GM12878 (cell line): ENCODE measurements around the gene NIPAL3. TPM values are rescaled to one million over a fixed set of nuclear protein-coding genes. Genes with fewer than 3 reads are reported as not detected.

Experiments used
- ATAC-seq: fragments of 200-7000 bp; cut with Tn5 transposase; 3 replicates; pipeline ENCODE4 v1.9.1; 2020; ENCODE audit warnings: mild to moderate bottlenecking, moderate library complexity
- BruUV-seq: library from RNA; stranded (reverse); fragments of 400-500 nt; replicated peaks from 2 replicates; lab custom pipeline; 2021; lab: Mats Ljungman, UMichigan
- CTCF ChIA-PET: fragments of 300-600 bp; sonication (Branson Sonifier 250); formaldehyde crosslinking; extraction: SDS; loops from one replicate; lab custom pipeline; 2021; ENCODE audit warnings: inconsistent platforms; lab: Yijun Ruan, JAX
- POLR2A ChIA-PET: fragments of 350-600 bp; formaldehyde crosslinking; extraction: SDS; loops from one replicate; lab custom pipeline; 2021; ENCODE audit warnings: inconsistent platforms; lab: Charles Lee
- RAD21 ChIA-PET: fragments of 300-600 bp; sonication (Branson Sonifier 250); formaldehyde crosslinking; loops from one replicate; lab custom pipeline; 2023; ENCODE audit warnings: antibody characterized with exemption; ENCODE audit not compliant: unreplicated experiment; lab: Charles Lee
- SMC1A ChIA-PET: fragments of 300-600 bp; sonication (Branson Sonifier 250); formaldehyde crosslinking; loops from one replicate; lab custom pipeline; 2023; ENCODE audit not compliant: unreplicated experiment, uncharacterized antibody; lab: Charles Lee
- DNase-seq: peaks from one replicate; pipeline ENCODE4 v3.0.0-alpha.2; 2011; ENCODE audit warnings: low read depth, low spot score
- FAIRE-seq: peaks from 3 replicates; lab custom pipeline; 2011; peaks lifted over from hg19 to GRCh38; lab: Jason Lieb, UNC
- H2AFZ ChIP-seq: 2 replicates; pipeline ENCODE4 v1.6.0; 2011; ENCODE audit warnings: low read depth, low read length, control low read depth; ENCODE audit not compliant: control insufficient read depth
- H3K27ac ChIP-seq: 2 replicates; pipeline ENCODE4 v1.5.1; 2011; ENCODE audit warnings: control low read depth; ENCODE audit not compliant: control insufficient read depth, insufficient read depth
- H3K27me3 ChIP-seq, 2 experiments: replicated peaks in 1 of 2; 2 replicates each; pipeline versions ENCODE4 v1.6.0 to v1.6.1; 2011; ENCODE audit warnings: low read length in 1 of 2; ENCODE audit not compliant: control insufficient read depth in 2 of 2, insufficient read depth in 2 of 2
- H3K36me3 ChIP-seq, 2 experiments: 2 replicates each; pipeline ENCODE4 v1.5.1; 2011; ENCODE audit warnings: low read length in 1 of 2; ENCODE audit not compliant: control insufficient read depth in 2 of 2, insufficient read depth in 2 of 2
- H3K4me1 ChIP-seq: 2 replicates; pipeline ENCODE4 v1.6.1; 2011; ENCODE audit warnings: mild to moderate bottlenecking, low read length, moderate library complexity, mixed read lengths; ENCODE audit not compliant: control insufficient read depth, insufficient read depth
- H3K4me2 ChIP-seq: 2 replicates; pipeline ENCODE4 v1.6.0; 2011; ENCODE audit warnings: control low read depth; ENCODE audit not compliant: control insufficient read depth, insufficient read depth
- H3K4me3 ChIP-seq: fragments of 200-600 bp; sonication (generic); 2 replicates; pipeline ENCODE4 v1.5.1; 2016
- H3K79me2 ChIP-seq: 2 replicates; pipeline ENCODE4 v1.6.0; 2011; ENCODE audit warnings: low read length; ENCODE audit not compliant: control insufficient read depth, insufficient read depth
- H3K9ac ChIP-seq: 2 replicates; pipeline ENCODE4 v1.8.0; 2011; ENCODE audit warnings: low read length, control low read depth, mixed read lengths; ENCODE audit not compliant: control insufficient read depth, insufficient read depth
- H3K9me3 ChIP-seq: replicated peaks from 3 replicates; pipeline ENCODE4 v1.5.1; 2011; ENCODE audit warnings: mild to moderate bottlenecking, low read length; ENCODE audit not compliant: control insufficient read depth, insufficient read depth
- H4K20me1 ChIP-seq: 2 replicates; pipeline ENCODE4 v1.6.0; 2011; ENCODE audit not compliant: control insufficient read depth, insufficient read depth
- BACH1 ChIP-seq: fragments of 450-650 bp; IDR thresholded peaks from 2 replicates; pipeline ENCODE4 v1.6.1; 2017; ENCODE audit warnings: mild to moderate bottlenecking, borderline replicate concordance
- CBX5 ChIP-seq: sonication (generic); IDR thresholded peaks from 2 replicates; pipeline ENCODE4 v1.6.1; 2016; ENCODE audit warnings: low read depth, moderate library complexity, mild to moderate bottlenecking, inconsistent platforms
- CEBPZ ChIP-seq: fragments of 150-350 bp; IDR thresholded peaks from 2 replicates; pipeline ENCODE4 v1.6.1; 2016; ENCODE audit warnings: low read depth, low read length
- MXI1 ChIP-seq: fragments of 150-350 bp; IDR thresholded peaks from 2 replicates; pipeline ENCODE4 v1.6.1; 2011; ENCODE audit warnings: low read depth, mild to moderate bottlenecking, inconsistent platforms, low read length, improper control_type of control experiment
- NFXL1 ChIP-seq: fragments of 450-650 bp; IDR thresholded peaks from 2 replicates; pipeline ENCODE4 v1.6.1; 2017; ENCODE audit warnings: antibody characterized with exemption, mild to moderate bottlenecking, borderline replicate concordance
- SMARCA5 ChIP-seq: fragments of 450-650 bp; IDR thresholded peaks from 2 replicates; pipeline ENCODE4 v1.6.1; 2017; ENCODE audit warnings: mild to moderate bottlenecking
- SP1 ChIP-seq: IDR thresholded peaks from one replicate; pipeline ENCODE4 v1.6.1; 2011; ENCODE audit warnings: low read depth, low read length
- SPI1 ChIP-seq: IDR thresholded peaks from 2 replicates; pipeline ENCODE4 v1.6.1; 2011; ENCODE audit warnings: low read depth, mild to moderate bottlenecking, low read length, moderate library complexity, borderline replicate concordance; ENCODE audit not compliant: insufficient read depth
- TAF1 ChIP-seq: IDR thresholded peaks from 2 replicates; pipeline ENCODE4 v1.6.1; 2011; ENCODE audit warnings: mild to moderate bottlenecking, low read depth, low read length, borderline replicate concordance
- WGBS: methylation state at CpG from one replicate; pipeline ENCODE4 v1.1.6; 2016; ENCODE audit warnings: low lambda C conversion rate; ENCODE audit not compliant: insufficient replicate concordance, insufficient coverage; ENCODE audit errors: missing lambda C conversion rate; 5-methylcytosine and 5-hydroxymethylcytosine counted together
- in situ Hi-C: fragments of 300-500 bp; cut with MboI; formaldehyde crosslinking; loops from 9 replicates; pipeline ENCODE4 v1.14.3; 2018; ENCODE audit warnings: mixed read lengths
- intact Hi-C: fragments of 100-400 bp; cut with micrococcal nuclease; formaldehyde crosslinking; loops from one replicate; pipeline ENCODE4 v1.14.2; 2022; ENCODE audit not compliant: unreplicated experiment
- polyA plus RNA-seq, 11 experiments: library from polyadenylated mRNA; depleted of rRNA in 4 of 11; unstranded in 6 of 11; stranded (reverse) in 5 of 11; fragments of >200 nt; fragmentation: Nextera tagmentation in 4 of 11; fragmentation: Illumina TruSeq in 1 of 11; extraction: Ambion mirVana in 4 of 11; extraction: Trizol in 1 of 11; gene quantifications; 1 replicate in 1 of 11; 2 replicates in 10 of 11; pipeline versions ENCODE4 v1.2.1 to v1.2.3, GENCODE V29; 2011 to 2016; ENCODE audit warnings: inconsistent platforms in 2 of 11, missing spikeins in 2 of 11, low read depth in 1 of 11
- total RNA-seq, 4 experiments: library from RNA; depleted of rRNA in 3 of 4; stranded (reverse); fragments of >200 nt in 3 of 4; fragmentation: Illumina TruSeq in 1 of 4; extraction: Trizol in 1 of 4; gene quantifications; 2 replicates each; pipeline versions ENCODE4 v1.2.1 to v1.2.3, GENCODE V29; 2013 to 2021
- TF ChIP-seq, protein P1 (sequence below): IDR thresholded peaks from 2 replicates; pipeline ENCODE4 v1.6.1; 2012; ENCODE audit warnings: low read depth, low read length, improper control_type of control experiment
- TF ChIP-seq, protein P2 (sequence below): fragments of 450-650 bp; formaldehyde crosslinking; IDR thresholded peaks from 2 replicates; pipeline ENCODE4 v1.4.0; 2022; ENCODE audit warnings: mild to moderate bottlenecking, moderate library complexity
- TF ChIP-seq, protein P3 (sequence below): fragments of 450-650 bp; IDR thresholded peaks from 2 replicates; pipeline ENCODE4 v1.6.1; 2017; ENCODE audit warnings: mild to moderate bottlenecking, low read depth, inconsistent platforms; ENCODE audit not compliant: poor library complexity, severe bottlenecking

The NIPAL3 gene
- total and polyA plus RNA-seq, 10 of the 15 experiments (the other 5 are each of a cell fraction or from before 2014, with no cell fraction given) = 2.1 to 9.4 (median 4.2) TPM

DNA sequence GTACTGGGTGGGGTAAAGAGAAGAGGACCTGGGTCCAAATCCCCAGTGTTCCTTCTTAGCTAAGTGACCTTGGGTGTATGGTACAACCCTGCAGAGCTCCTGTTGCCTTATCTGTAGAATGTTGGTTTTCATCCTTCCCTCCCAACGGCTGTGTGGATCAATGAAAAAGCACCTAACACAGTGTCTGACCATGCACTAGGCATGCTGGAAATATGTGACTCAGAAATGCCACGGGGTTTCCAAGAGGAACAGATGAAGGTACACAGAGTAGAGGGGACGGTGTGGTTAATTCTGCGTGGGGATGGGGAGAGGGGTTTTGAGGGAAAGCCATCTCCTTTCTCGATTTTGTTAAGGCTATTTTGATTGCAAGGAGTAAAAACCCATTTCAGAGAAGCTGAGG, 8.6 kb downstream of the NIPAL3 start:
- Histone ChIP-seq H3K9ac (no peak overlapping the region), H3K79me2 (no peaks in the 10 kb centered on the region), H4K20me1 (no peaks in the 10 kb centered on the region; the same call in 1 of the 2 replicates), H2AFZ (no peak overlapping the region), H3K4me2 (no peak overlapping the region), H3K27me3 (no peaks in the 10 kb centered on the region), H3K27ac (no peak overlapping the region), H3K4me3 (no peak overlapping the region), H3K4me1 (no peaks in the 10 kb centered on the region), H3K9me3 (no peaks in the 10 kb centered on the region), H3K36me3 (peaks cover 0 to 4% of the 10 kb centered on the region in 2 experiments; a peak in 2 of 4 replicates)
- ChIA-PET CTCF (interaction anchor here (1.1 to 2.5 kb wide), 5 partner anchors 9 to 274 kb away, joined by 4 to 15 read pairs (median 7); partner anchors contain the start of gene NIPAL3), POLR2A (interaction anchor here (0.6 kb wide), 1 partner anchor 360 kb away, joined by 4 read pairs; no protein-coding TSS in a partner anchor), SMC1A (interaction anchor here (1.4 to 1.5 kb wide), 2 partner anchors 9 to 226 kb away, joined by 3 to 5 read pairs; partner anchors contain the start of gene NIPAL3), RAD21 (interaction anchor here (1.1 to 2.2 kb wide), 3 partner anchors 9 to 163 kb away, joined by 3 to 6 read pairs (median 3); partner anchors contain the start of gene NIPAL3)
- in situ Hi-C loops (no loop called here), intact Hi-C loops (no loop called here)
- ATAC-seq (no peak), DNase-seq (no peak), FAIRE-seq (no peak)
- BruUV-seq = no TSS peak
- 52% methylated on average over 5 of the region's 5 CpGs for WGBS
- TF ChIP-seq SP1 (no peak), SPI1 (no peak), NFXL1 (no peak), TAF1 (no peak), CBX5 (no peak), BACH1 (no peak), SMARCA5 (no peak), CEBPZ (no peak), MXI1 (no peak)
- TF ChIP-seq, protein P1, sequence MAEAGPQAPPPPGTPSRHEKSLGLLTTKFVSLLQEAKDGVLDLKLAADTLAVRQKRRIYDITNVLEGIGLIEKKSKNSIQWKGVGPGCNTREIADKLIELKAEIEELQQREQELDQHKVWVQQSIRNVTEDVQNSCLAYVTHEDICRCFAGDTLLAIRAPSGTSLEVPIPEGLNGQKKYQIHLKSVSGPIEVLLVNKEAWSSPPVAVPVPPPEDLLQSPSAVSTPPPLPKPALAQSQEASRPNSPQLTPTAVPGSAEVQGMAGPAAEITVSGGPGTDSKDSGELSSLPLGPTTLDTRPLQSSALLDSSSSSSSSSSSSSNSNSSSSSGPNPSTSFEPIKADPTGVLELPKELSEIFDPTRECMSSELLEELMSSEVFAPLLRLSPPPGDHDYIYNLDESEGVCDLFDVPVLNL = no peak
- TF ChIP-seq, protein P2, sequence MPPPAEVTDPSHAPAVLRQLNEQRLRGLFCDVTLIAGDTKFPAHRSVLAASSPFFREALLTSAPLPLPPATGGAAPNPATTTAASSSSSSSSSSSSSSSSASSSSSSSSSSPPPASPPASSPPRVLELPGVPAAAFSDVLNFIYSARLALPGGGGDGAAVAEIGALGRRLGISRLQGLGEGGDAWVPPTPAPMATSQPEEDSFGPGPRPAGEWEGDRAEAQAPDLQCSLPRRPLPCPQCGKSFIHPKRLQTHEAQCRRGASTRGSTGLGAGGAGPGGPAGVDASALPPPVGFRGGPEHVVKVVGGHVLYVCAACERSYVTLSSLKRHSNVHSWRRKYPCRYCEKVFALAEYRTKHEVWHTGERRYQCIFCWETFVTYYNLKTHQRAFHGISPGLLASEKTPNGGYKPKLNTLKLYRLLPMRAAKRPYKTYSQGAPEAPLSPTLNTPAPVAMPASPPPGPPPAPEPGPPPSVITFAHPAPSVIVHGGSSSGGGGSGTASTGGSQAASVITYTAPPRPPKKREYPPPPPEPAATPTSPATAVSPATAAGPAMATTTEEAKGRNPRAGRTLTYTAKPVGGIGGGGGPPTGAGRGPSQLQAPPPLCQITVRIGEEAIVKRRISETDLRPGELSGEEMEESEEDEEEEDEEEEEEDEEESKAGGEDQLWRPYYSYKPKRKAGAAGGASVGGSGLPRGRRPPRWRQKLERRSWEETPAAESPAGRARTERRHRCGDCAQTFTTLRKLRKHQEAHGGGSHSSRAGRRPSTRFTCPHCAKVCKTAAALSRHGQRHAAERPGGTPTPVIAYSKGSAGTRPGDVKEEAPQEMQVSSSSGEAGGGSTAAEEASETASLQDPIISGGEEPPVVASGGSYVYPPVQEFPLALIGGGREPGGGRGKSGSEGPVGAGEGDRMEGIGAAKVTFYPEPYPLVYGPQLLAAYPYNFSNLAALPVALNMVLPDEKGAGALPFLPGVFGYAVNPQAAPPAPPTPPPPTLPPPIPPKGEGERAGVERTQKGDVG = no peak
- TF ChIP-seq, protein P3, sequence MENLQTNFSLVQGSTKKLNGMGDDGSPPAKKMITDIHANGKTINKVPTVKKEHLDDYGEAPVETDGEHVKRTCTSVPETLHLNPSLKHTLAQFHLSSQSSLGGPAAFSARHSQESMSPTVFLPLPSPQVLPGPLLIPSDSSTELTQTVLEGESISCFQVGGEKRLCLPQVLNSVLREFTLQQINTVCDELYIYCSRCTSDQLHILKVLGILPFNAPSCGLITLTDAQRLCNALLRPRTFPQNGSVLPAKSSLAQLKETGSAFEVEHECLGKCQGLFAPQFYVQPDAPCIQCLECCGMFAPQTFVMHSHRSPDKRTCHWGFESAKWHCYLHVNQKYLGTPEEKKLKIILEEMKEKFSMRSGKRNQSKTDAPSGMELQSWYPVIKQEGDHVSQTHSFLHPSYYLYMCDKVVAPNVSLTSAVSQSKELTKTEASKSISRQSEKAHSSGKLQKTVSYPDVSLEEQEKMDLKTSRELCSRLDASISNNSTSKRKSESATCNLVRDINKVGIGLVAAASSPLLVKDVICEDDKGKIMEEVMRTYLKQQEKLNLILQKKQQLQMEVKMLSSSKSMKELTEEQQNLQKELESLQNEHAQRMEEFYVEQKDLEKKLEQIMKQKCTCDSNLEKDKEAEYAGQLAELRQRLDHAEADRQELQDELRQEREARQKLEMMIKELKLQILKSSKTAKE = no peak
